Vagina (tissue), 2 donors: ENCODE measurements around the gene RTN1. TPM values are rescaled to one million over a fixed set of nuclear protein-coding genes. Genes with fewer than 3 reads are reported as not detected.

Experiments
- DNase-seq, 2 donors: peaks; one replicate each; pipeline ENCODE4 v3.0.0-alpha.2; 2017; ENCODE audit errors: extremely low spot score in 2 of 2
- H3K27ac ChIP-seq: fragments of 200-600 bp; sonication (generic); one replicate; pipeline ENCODE4 v1.5.1; 2019
- H3K27me3 ChIP-seq: fragments of 200-600 bp; sonication (generic); one replicate; pipeline ENCODE4 v1.5.1; 2019
- H3K36me3 ChIP-seq, 2 donors: fragments of 200-600 bp; sonication (generic); one replicate each; pipeline ENCODE4 v1.5.1; 2017 to 2019
- H3K4me1 ChIP-seq: fragments of 200-600 bp; sonication (generic); one replicate; pipeline ENCODE4 v1.5.1; 2019
- H3K4me3 ChIP-seq, 2 donors: fragments of 200-600 bp; sonication (generic); 1 replicate in 1 of 2; 2 replicates in 1 of 2; pipeline ENCODE4 v1.5.1; 2016 to 2019
- H3K9me3 ChIP-seq: fragments of 200-600 bp; sonication (generic); one replicate; pipeline ENCODE4 v1.5.1; 2019
- POLR2A ChIP-seq, 2 donors: fragments of 450-650 bp; IDR thresholded peaks; one replicate each; pipeline ENCODE4 v1.6.1; 2017; ENCODE audit warnings: antibody characterized with exemption in 2 of 2, mild to moderate bottlenecking in 2 of 2, moderate library complexity in 2 of 2
- POLR2AphosphoS5 ChIP-seq, 2 donors: sonication (generic); formaldehyde crosslinking; IDR thresholded peaks; one replicate each; pipeline ENCODE4 v1.9.0; 2017; ENCODE audit warnings: antibody characterized with exemption in 2 of 2, mild to moderate bottlenecking in 2 of 2, low read depth in 1 of 2; ENCODE audit not compliant: insufficient read depth in 1 of 2
- intact Hi-C: fragments of 100-400 bp; cut with DNase I; formaldehyde crosslinking; loops from one replicate; pipeline ENCODE4 v1.15.1; 2023
- total RNA-seq: library from RNA; depleted of rRNA; stranded (reverse); fragments of >200 nt; gene quantifications from one replicate; pipeline ENCODE4 v1.2.3, GENCODE V29; 2016
- TF ChIP-seq, protein P1 (sequence below), 3 experiments: fragments of 450-650 bp in 2 of 3; fragments of 200-600 bp in 1 of 3; sonication (generic) in 1 of 3; IDR thresholded peaks; one replicate each; pipeline ENCODE4 v1.5.1; 2017 to 2019; ENCODE audit warnings: antibody characterized with exemption in 3 of 3, mild to moderate bottlenecking in 2 of 3, moderate library complexity in 2 of 3

Gene RTN1
- total RNA-seq, 1 donor from 2014 or later, result 24.8 TPM

DNA sequence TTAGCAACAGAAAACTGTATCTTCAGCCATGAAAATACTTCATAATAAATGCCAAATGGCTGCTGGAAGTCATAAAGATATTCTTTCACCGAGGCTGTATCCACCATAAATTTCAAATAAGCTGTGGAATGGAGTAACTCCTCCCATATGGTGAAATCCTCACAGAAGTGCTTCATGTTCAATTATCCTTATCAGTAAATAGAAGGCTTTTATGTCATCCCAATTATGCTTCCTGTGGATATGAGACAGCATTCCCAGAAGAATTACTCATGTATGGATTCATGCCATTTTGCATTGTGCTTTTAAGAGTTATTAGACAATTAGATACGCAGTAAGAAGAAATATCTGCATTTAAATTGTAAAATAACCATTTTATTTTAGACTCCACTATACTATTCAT lies 99.0 kb downstream of the RTN1 start:
- Histone ChIP-seq H3K9me3 (no peaks in the 10 kb centered on the region), H3K27ac (no peak overlapping the region), H3K27me3 (no peaks in the 10 kb centered on the region), H3K36me3 (no peaks in the 10 kb centered on the region), H3K4me1 (no peaks in the 10 kb centered on the region), H3K4me3 (no peak overlapping the region)
- TF ChIP-seq, protein P1, sequence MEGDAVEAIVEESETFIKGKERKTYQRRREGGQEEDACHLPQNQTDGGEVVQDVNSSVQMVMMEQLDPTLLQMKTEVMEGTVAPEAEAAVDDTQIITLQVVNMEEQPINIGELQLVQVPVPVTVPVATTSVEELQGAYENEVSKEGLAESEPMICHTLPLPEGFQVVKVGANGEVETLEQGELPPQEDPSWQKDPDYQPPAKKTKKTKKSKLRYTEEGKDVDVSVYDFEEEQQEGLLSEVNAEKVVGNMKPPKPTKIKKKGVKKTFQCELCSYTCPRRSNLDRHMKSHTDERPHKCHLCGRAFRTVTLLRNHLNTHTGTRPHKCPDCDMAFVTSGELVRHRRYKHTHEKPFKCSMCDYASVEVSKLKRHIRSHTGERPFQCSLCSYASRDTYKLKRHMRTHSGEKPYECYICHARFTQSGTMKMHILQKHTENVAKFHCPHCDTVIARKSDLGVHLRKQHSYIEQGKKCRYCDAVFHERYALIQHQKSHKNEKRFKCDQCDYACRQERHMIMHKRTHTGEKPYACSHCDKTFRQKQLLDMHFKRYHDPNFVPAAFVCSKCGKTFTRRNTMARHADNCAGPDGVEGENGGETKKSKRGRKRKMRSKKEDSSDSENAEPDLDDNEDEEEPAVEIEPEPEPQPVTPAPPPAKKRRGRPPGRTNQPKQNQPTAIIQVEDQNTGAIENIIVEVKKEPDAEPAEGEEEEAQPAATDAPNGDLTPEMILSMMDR (IDR thresholded peaks at IDR 0.05), result no peak
- TF ChIP-seq POLR2A (IDR thresholded peaks at IDR 0.05), result no peak
- no peak for DNase-seq
- intact Hi-C loops, result no loop called here

DNA sequence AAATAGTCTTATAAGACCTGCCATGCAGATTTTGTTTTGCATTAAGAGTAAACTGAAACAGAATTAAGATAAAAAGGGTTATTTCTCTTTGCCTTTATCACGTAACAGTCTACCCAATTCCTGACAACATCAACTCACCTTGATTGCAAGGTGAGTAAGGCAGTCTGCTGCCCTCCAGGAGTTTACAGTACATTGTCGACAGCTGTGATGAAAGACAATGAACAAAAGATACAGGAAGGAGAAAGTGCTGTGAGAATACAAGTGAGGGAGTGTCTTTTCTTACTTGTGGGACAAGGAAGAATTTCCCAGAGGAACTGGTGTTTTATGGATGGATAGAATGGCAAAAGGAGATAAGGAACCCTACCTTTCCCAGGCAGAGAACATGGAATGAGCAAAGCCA lies 101.0 kb downstream of the RTN1 start:
- H3K27me3 ChIP-seq, result no peaks in the 10 kb centered on the region
- H3K9me3 ChIP-seq, result no peaks in the 10 kb centered on the region
- no peak overlapping the region for H3K27ac ChIP-seq
- H3K4me1 ChIP-seq, result no peaks in the 10 kb centered on the region
- H3K4me3 ChIP-seq, result no peak overlapping the region
- TF ChIP-seq POLR2A (IDR thresholded peaks at IDR 0.05) (no peak), POLR2AphosphoS5 (IDR thresholded peaks at IDR 0.05; ENCODE audit: insufficient read depth in 1 of 2, low read depth in 1 of 2) (no peak)
- TF ChIP-seq, protein P1 (IDR thresholded peaks at IDR 0.05), result no peak
- H3K36me3 ChIP-seq, result no peaks in the 10 kb centered on the region
- intact Hi-C loops, result no loop called here
- DNase-seq, result no peak

DNA sequence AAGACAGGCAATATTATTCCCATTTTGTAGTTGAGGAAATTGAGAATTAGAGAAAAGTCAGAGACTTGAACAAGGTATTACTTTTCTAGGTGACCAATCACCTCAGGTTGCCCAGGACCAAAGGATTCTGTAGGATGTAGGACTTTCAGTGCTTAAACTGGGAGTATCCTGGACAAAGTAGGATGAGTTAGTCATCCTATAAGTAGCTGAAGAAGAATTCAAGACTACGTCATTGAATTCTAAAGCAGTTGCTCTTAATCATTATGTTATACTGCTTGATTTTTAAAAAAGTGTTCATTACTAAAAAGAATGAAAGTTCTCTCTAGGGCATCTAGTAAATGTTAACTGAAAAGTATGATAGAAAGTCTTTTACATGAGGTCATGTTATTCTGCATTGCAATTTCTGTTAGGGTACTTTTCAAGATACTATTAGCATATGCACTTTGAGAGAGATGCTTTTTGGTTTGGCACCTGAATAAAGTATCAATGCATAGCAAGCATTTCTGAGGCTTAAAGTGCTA lies 101.7 kb downstream of the RTN1 start:
- Histone ChIP-seq H3K36me3 (no peaks in the 10 kb centered on the region), H3K9me3 (no peaks in the 10 kb centered on the region), H3K4me3 (no peak overlapping the region), H3K27me3 (no peaks in the 10 kb centered on the region), H3K27ac (no peak overlapping the region), H3K4me1 (no peaks in the 10 kb centered on the region)
- intact Hi-C loops, result no loop called here
- no peak for DNase-seq
- TF ChIP-seq, protein P1 (IDR thresholded peaks at IDR 0.05), result no peak
- TF ChIP-seq POLR2A (IDR thresholded peaks at IDR 0.05), result no peak
- TF ChIP-seq POLR2AphosphoS5 (IDR thresholded peaks at IDR 0.05; ENCODE audit: insufficient read depth in 1 of 2, low read depth in 1 of 2), result no peak

DNA sequence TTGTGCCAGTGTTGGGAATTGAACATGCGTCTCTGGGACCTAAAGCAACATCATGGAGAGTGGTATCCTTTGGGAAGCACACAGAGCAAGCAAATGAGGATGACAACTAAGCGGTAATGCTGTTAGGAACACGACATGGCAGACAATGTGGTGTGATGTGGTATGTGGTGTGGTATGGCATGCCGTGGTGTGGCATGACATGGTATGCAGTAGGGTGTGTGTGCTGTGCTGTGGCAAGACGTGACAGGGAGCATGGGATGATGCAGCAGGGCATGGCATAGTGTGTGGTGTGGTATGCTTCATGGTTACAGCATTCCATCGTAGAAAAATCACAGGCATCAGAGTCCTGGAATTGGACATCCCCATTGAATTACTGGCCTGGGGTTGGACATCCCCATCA lies 108.7 kb downstream of the RTN1 start:
- DNase-seq, result no peak
- intact Hi-C loops, result no loop called here
- no peaks in the 10 kb centered on the region for H3K36me3 ChIP-seq
- no peak overlapping the region for H3K4me3 ChIP-seq
- no peaks in the 10 kb centered on the region for H3K4me1 ChIP-seq
- TF ChIP-seq POLR2A (IDR thresholded peaks at IDR 0.05) (no peak), POLR2AphosphoS5 (IDR thresholded peaks at IDR 0.05; ENCODE audit: insufficient read depth in 1 of 2, low read depth in 1 of 2) (no peak)
- TF ChIP-seq, protein P1 (IDR thresholded peaks at IDR 0.05), result no peak
- H3K9me3 ChIP-seq, result no peaks in the 10 kb centered on the region
- no peaks in the 10 kb centered on the region for H3K27me3 ChIP-seq
- H3K27ac ChIP-seq, result no peak overlapping the region

DNA sequence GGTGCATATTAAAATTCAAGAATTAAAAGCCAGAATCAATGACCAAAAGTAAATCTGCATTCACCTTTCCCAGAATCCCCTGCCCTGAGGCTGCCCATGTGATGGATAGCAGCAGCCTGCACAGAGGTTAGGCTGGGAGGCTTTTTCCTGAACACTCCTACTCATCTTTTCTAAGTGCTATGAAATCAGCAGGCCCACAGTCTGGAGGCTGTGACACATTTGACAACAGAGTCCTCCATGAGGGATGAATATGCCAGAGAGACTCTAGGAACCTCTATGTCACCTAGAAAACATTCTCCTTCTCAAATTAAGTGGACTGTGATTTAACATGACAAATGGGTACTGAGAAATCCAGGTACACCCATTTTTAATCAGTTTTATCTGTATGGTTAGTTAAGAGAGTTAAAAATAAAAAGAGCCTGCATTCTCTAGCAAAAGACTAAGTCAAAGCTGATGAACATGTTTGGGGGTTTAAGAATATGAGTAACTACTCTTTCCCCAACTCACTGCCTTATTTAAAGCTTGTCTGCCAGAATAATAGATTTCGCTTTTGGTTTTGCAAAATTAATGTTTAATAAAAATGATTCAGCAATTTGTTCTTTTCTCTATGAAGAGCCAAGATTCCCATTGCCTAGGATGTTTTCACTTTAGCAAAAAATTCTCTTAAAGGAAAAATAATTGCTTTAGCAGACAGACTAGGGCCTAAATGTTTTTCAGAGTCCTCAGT lies 115.0 kb downstream of the RTN1 start:
- Histone ChIP-seq H3K4me1 (no peaks in the 10 kb centered on the region), H3K4me3 (no peak overlapping the region), H3K27ac (no peak overlapping the region), H3K27me3 (no peaks in the 10 kb centered on the region), H3K36me3 (no peaks in the 10 kb centered on the region), H3K9me3 (no peaks in the 10 kb centered on the region)
- no peak for DNase-seq
- intact Hi-C loops, result no loop called here
- TF ChIP-seq, protein P1 (IDR thresholded peaks at IDR 0.05), result no peak
- TF ChIP-seq POLR2AphosphoS5 (IDR thresholded peaks at IDR 0.05; ENCODE audit: insufficient read depth in 1 of 2, low read depth in 1 of 2) (no peak), POLR2A (IDR thresholded peaks at IDR 0.05) (no peak)
